Stimulated activated CD4-positive, alpha-beta T cell treated with anti-CD3 and anti-CD28 coated beads, Interleukin-4, amount 100 ng/mL, for 4 hours (primary cell): Measurements from ENCODE around the gene ELANE.
"Not testable (repeated sequence)": the region's sequence is repeated elsewhere in the genome, so short reads cannot be mapped to it uniquely, and the experiment has no call there.

Experiments
- DNase-seq, 2 experiments: peaks; one replicate each; pipeline ENCODE4 v3.0.0-alpha.2; 2020

Gene ELANE

DNA sequence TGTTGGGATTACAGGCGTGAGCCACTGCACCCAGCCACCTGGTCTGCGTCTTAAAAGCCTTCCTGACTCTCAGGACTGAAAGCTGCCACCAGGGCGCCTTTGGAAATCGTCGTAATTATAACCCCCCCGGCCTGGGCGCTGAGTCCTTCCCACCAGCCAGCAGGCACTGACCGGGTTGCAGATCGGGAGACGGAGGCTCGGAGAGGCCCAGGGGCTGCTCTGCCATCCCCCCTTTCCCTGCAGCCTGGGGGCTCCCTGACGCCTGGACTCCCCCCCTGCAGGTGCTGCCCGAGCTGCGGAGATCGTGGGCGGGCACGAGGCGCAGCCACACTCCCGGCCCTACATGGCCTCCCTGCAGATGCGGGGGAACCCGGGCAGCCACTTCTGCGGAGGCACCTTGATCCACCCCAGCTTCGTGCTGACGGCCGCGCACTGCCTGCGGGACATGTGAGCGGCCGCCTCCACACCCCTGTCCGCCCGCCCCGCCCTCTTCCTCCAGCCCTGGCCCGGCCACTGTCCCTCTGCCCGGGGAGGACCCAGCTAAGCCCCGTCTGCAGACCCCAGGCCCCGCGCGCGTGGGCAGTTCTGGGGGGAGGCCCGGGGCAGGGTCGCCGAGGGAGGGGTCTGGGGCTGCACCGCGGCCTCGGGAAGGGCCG is 8.8 kb upstream of the ELANE start:
- DNase-seq, result no peak

DNA sequence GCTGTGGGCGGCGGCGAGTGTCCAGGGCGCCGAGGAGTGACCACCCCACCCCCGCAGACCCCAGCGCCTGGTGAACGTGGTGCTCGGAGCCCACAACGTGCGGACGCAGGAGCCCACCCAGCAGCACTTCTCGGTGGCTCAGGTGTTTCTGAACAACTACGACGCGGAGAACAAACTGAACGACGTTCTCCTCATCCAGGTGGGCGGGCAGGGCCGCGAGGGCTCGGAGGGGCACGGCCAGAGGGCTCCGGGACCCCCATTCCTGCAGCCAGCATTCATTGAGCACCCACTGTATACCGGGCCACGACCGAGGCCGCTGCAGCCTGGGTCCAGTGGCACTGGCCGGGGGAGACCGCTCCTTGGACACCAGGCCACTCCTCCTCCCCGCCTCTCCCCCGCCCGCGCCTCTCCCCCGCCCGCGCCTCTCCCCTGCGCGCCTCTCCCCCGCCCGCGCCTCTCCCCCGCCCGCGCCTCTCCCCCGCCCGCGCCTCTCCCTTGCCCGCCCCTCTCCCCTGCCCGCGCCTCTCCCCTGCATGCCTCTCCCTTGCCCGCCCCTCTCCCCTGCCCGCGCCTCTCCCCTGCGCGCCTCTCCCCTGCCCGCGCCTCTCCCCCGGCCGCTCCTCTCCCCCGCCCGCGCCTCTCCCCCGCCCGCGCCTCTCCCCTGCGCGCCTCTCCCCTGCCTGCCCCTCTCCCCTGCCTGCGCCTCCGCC is 8.1 kb upstream of the ELANE start:
- no peak for DNase-seq

- DNase-seq, result no peak
Observed at GRCh38 chr19:844546-844971, 7.5 kb upstream of the ELANE start.

DNA sequence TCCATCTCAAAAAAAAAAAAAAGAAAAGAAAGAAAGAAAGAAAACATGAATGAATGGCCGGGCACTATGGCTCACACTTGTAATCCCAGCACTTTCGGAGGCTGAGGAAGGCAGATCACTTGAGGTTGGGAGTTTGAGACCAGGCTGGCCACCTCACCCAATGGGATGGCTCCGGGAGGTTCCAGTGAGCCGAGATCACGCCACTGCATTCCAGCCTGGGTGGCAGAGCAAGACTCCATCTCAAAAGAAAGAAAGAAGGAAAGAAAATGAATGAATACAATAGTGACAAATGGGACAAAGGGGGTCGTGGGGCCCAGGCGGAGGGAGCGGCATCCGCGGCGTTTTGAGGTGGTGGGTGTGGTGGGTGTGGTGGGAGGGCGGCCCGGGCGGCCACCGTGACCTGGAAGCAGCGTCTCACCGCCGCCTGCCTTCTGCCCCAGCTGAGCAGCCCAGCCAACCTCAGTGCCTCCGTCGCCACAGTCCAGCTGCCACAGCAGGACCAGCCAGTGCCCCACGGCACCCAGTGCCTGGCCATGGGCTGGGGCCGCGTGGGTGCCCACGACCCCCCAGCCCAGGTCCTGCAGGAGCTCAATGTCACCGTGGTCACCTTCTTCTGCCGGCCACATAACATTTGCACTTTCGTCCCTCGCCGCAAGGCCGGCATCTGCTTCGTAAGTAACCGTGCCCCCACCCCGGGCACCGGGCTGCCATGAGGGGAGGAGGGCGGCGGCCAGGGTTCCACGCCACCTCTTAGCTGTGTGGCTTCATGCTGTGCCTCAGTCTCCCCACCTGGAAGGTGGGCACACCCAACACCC is 6.2 kb upstream of the ELANE start:
- DNase-seq, result no peak

DNA sequence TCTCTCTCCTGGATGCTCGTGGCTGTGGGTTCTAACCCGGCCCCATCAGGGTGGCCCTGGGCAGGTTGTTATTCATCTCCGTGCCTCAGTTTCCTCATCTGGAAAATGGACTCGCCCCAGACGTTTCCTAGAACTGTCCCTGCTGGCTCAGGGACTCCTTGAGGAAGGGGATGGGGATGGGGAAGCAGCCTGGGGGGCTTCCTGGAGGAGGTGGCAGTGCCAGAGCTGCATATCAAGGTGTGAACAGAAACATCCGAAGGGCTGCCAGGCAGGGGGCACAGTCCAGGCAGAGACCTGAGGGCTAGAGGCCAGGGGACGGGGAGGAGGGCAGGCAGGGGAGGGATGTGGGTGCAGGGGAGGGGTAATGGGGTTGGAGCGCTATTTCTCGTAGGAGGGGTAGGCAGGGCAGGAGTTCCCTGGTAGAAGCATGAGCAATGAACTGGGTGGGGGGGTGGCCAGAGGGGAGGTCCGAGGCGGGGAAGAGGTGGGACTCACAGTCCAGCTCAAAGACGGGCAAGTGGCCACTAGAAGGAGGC is 3.6 kb upstream of the ELANE start:
- DNase-seq, result no peak

DNA sequence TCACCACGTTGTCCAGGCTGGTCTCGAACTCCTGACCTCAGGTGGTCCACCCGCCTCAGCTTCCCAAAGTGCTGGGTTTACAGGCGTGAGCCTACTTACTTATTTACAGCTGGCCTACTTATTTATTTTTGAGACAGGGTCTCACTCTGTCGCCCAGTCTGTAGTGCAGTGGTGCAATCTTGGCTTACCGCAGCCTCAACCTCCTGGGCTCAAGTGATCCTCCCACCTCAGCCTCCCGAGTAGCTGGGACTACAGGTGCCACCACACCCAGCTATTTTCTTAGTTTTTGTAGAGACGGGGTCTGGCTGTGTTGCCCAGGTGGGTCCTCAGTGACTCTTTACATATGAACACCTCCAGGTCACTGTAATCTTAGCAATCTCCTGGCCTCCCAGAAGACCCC is 2.9 kb upstream of the ELANE start:
- DNase-seq, result not testable (repeated sequence)

DNA sequence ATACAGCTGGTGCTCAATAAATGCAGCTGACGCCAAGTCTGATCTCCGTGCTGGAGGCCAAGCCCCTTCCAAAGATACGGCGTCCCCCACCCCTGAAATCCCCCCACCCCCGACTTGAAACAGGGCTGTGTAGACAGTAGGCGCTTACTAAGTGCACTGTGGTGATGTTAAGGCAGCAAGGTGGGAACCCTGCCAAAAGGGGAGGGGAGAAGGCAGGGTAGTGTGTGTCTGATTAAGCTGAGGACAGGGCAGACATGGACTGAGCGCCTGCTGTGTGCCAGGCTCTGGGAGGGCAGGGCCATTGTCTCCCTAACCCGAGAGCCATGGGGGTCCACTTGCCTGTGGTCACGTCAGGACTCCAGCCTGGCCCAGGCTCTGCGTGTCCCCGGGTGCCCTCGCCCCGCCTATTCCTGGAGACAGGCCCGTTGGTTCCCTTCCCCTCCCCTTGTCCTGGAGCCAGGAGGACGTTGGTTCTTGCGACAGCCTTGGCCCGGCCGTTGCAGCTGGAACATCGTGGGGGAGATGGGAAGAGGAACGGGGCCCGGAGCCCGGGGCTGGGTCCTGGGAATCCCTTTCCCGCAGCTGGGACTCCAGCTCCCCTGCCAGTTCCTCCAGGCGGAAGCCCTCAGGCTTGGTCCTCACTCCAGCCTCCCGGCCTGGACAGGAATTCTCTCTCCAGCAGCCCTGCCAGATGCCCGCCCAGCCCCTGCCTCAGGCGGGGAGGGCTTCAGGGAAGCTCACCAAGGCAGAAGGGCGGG is 1.7 kb upstream of the ELANE start:
- DNase-seq, result no peak

GRCh38 chr19:850979-851335 is 1.1 kb upstream of the ELANE start:
- no peak for DNase-seq

DNA sequence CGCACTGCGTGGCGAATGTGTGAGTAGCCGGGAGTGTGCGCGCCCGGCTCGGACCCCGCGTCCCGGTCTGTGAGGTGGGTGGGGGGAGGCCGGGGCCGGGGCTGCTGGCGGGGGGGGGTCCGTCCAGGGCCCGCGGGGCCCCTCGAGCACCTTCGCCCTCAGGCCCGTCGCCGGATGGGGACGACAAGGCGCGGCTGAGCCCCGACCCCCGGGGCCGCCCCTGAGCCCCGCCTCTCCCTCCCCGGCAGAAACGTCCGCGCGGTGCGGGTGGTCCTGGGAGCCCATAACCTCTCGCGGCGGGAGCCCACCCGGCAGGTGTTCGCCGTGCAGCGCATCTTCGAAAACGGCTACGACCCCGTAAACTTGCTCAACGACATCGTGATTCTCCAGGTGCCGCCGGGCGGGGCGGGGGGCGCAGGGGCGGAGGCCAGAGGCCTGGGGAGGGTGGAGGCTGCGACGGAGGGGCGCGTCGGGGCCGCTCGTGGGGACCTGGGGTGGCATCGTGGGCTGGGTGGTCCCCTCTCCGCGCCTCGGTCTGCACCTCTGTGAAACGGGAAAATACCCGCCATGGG is 997 bp downstream of the ELANE start:
- DNase-seq, result no peak

- DNase-seq, result not testable (repeated sequence)
Observed at GRCh38 chr19:853614-854220, 1.6 kb downstream of the ELANE start.

DNA sequence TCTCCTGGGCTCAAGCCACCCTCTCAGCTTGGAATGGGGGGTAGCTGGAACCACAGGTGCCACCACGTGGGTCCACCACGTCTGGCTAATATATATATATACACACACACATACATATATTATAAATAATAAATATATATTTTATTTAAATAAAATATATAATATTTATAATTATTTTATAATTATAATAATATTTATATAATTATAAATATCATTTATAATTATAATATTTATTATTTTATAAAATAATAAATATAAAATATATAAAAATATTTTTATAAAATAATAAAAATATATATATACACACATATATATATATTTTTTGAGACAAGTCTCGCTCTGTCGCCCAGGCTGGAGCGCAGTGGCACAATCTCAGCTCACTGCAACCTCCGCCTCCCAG is 2.4 kb downstream of the ELANE start:
- DNase-seq, result no peak

GRCh38 chr19:855142-855541 is 3.0 kb downstream of the ELANE start:
- no peak for DNase-seq

DNA sequence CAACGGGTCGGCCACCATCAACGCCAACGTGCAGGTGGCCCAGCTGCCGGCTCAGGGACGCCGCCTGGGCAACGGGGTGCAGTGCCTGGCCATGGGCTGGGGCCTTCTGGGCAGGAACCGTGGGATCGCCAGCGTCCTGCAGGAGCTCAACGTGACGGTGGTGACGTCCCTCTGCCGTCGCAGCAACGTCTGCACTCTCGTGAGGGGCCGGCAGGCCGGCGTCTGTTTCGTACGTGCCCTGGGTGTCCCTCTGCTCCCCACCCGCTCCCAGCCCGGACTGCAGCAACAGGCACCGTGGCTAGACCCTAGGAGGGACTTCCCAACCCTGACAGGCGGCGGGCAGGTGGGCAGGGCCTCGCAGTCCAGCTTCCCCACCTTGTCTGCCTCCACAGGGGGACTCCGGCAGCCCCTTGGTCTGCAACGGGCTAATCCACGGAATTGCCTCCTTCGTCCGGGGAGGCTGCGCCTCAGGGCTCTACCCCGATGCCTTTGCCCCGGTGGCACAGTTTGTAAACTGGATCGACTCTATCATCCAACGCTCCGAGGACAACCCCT is 3.5 kb downstream of the ELANE start:
- no peak for DNase-seq

GRCh38 chr19:858284-858683 is 6.2 kb downstream of the ELANE start:
- DNase-seq, result no peak

DNA sequence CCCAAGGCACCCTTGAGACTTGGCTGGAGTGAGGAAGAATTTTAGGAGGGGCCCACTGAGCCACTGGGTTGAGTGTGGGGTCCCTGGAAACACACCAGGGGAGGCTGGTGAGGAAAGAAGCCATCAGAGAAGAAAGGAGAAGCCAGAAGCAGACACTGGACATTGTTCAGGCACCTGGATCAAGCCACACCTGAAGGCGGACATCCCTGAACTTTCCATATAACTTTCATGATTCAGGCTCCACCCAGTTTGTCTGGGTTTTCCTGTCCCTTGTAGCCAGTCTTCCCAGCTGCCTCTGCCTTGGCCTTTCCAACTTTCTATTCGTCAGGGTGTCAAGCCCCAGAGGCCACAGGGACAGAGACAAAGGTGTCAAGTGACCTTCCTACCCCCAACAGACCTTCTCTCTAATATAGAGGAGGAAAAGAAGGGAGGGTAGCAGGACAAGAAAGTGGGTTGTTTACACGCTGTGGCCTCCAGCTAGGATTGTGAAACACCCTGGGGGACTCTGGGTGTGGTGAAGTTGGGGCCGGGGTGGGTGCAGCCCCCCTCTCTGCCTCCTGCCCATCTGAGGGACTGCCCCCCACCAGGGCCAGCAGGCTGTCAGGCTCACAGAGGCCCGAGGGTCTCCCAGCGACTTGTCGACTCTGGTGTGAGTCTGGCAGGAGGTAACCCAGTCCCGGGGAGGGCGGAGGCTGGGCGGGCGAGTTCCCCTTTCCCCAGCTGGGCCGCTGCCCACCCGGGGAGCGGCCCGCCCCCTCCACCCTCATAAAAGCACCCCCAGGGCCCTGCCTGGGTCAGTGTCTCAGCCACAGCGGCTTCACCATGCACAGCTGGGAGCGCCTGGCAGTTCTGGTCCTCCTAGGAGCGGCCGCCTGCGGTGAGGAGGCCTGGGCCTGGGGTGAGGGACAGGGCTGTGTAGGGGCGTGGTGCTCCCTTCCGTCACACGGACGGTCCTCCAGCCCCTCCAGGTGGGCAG is 7.1 kb downstream of the ELANE start, which contains the start of gene CFD:
Gene CFD (plus strand): TSS at position 797 of the 976 bp plus-strand sequence. CDS start 26 bp downstream, at position 823.
- DNase-seq, result no peak

- DNase-seq, result no peak
Observed at GRCh38 chr19:861141-861755, 9.1 kb downstream of the ELANE start.

- DNase-seq, result peak; percentile 46 to 61
Observed at GRCh38 chr19:861756-862580, 9.9 kb downstream of the ELANE start.

GRCh38 chr19:862581-863314 is 10.6 kb downstream of the ELANE start:
- DNase-seq, result peak; percentile 69 to 71
